OCI-LY3 (cell line): ENCODE results near the gene IGHMBP2.

Source experiments
- EZH2phosphoT487 ChIP-seq: fragments of 200-600 bp; shearing (Covaris generic); IDR thresholded peaks from 2 replicates; pipeline ENCODE4 v1.6.1; 2018; ENCODE audit warnings: antibody characterized with exemption, mixed run types, low read depth
- TF ChIP-seq, protein P1 (sequence below): fragments of 200-600, 300-600 bp; sonication (generic); IDR thresholded peaks from 2 replicates; pipeline ENCODE4 v1.5.1; 2014; ENCODE audit warnings: antibody characterized with exemption, low read length, low read depth

DNA sequence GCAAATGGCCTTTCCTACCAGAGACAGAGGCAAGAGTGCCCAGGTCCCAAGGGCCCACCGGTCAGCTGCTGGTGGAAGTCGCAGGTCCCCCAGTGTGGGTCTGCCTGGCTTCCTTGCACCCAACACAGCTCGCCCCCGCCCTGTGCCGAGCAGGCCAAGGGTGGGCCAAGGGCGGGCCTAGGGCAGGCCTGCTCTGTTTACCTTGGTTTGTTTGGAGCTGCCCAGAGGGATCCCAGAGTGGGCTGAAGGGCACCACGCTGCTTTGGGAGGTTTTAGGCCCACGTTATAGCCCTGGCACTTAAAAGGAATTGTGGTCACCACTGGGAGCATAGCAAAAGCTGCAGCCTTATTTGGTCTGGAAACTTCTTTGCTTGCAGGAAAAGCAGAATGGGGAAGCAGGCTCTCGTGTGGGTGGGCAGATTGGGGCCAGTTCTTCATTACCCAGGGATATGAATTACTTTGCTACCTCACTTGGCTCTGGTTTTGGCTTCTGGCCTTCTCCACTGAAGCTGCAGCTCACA, 39.1 kb downstream of the IGHMBP2 start:
- TF ChIP-seq, protein P1, sequence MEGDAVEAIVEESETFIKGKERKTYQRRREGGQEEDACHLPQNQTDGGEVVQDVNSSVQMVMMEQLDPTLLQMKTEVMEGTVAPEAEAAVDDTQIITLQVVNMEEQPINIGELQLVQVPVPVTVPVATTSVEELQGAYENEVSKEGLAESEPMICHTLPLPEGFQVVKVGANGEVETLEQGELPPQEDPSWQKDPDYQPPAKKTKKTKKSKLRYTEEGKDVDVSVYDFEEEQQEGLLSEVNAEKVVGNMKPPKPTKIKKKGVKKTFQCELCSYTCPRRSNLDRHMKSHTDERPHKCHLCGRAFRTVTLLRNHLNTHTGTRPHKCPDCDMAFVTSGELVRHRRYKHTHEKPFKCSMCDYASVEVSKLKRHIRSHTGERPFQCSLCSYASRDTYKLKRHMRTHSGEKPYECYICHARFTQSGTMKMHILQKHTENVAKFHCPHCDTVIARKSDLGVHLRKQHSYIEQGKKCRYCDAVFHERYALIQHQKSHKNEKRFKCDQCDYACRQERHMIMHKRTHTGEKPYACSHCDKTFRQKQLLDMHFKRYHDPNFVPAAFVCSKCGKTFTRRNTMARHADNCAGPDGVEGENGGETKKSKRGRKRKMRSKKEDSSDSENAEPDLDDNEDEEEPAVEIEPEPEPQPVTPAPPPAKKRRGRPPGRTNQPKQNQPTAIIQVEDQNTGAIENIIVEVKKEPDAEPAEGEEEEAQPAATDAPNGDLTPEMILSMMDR, result no peak
- TF ChIP-seq EZH2phosphoT487, result no peak
